Activated CD8-positive, alpha-beta memory T cell treated with anti-CD3 and anti-CD28 coated beads for 36 hours (primary cell): ENCODE results near the gene PRDX5. TPM values are rescaled to one million over a fixed set of nuclear protein-coding genes. Genes with fewer than 3 reads are reported as not detected.

ENCODE experiments used
- CTCF ChIA-PET: fragments of 350-600 bp; sonication (Branson Sonifier 250); formaldehyde crosslinking; loops from one replicate; lab custom pipeline; 2021; ENCODE audit warnings: antibody characterized with exemption; lab: Charles Lee
- POLR2A ChIA-PET: fragments of 350-600 bp; sonication (Branson Sonifier 250); formaldehyde crosslinking; loops from one replicate; lab custom pipeline; 2021; ENCODE audit warnings: antibody characterized with exemption; lab: Charles Lee
- total RNA-seq, 2 experiments: library from RNA; stranded (reverse); gene quantifications; one replicate each; pipeline ENCODE4 v1.2.3, GENCODE V29; 2021

Gene PRDX5
- total RNA-seq, 2 experiments from 2014 or later, result 133 to 138 TPM

GRCh38 chr11:64331569-64332371 is 13.8 kb downstream of the PRDX5 start:
- CTCF ChIA-PET, result interaction anchor here (0.6 to 2.3 kb wide), 18 partner anchors 9 to 88 kb away, joined by 3 to 27 read pairs (median 4); partner anchors contain the start of genes CCDC88B, PRDX5 and TRMT112
- POLR2A ChIA-PET, result interaction anchor here (0.8 to 3.1 kb wide), 8 partner anchors 8 to 61 kb away, joined by 3 to 25 read pairs (median 4); partner anchors contain the start of genes CCDC88B, ESRRA, PRDX5 and TRMT112

DNA sequence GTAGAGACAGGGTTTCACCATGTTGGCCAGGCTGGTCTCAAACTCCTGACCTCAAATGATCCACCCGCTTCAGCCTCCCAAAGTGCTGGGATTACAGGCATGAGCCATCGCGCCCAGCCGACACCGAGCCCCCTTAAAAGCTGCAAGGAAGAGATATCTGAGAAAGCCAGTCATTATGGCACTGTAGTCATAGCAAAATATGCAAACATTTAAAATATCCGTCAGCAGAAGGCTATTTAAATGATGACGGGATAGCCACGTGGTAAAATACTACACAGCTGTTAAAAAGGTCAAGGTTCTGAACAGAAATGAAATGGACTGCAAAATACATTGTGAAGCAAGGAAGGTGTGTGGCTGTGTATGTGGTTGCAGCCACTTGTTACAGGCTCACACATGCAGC is 15.6 kb downstream of the PRDX5 start:
- CTCF ChIA-PET, result interaction anchor here (1.2 to 1.5 kb wide), 3 partner anchors 16 to 33 kb away, joined by 3 to 5 read pairs (median 3); partner anchors contain the start of gene CATSPERZ
- POLR2A ChIA-PET, result no interaction called here

- POLR2A ChIA-PET, result interaction anchor here (1.1 kb wide), 1 partner anchor 17 kb away, joined by 3 read pairs; the partner anchor contains the start of genes PRDX5 and TRMT112
- CTCF ChIA-PET, result no interaction called here
These were observed 17.1 kb downstream of the PRDX5 start for GRCh38 chr11:64334764-64335735.

- ChIA-PET CTCF (interaction anchor here (1.0 kb wide), 2 partner anchors 18 to 20 kb away, joined by 3 to 5 read pairs; partner anchors contain the start of genes PRDX5 and TRMT112), POLR2A (no interaction called here)
These were observed 19.8 kb downstream of the PRDX5 start for GRCh38 chr11:64337538-64338249.

- ChIA-PET CTCF (no interaction called here), POLR2A (interaction anchor here (0.7 to 3.6 kb wide), 2 partner anchors 21 to 571 kb away, joined by 9 to 14 read pairs; partner anchors contain the start of genes PRDX5 and TRMT112)
These were observed 20.8 kb downstream of the PRDX5 start for GRCh38 chr11:64338716-64339115.

- ChIA-PET CTCF (interaction anchor here (1.8 to 3.6 kb wide), 3 partner anchors 7 to 21 kb away, joined by 4 to 22 read pairs (median 11); partner anchors contain the start of genes PRDX5, RPS6KA4 and TRMT112), POLR2A (interaction anchor here (1.4 to 3.6 kb wide), 2 partner anchors 8 to 21 kb away, joined by 3 to 14 read pairs; partner anchors contain the start of genes PRDX5 and TRMT112)
These were observed 21.4 kb downstream of the PRDX5 start for GRCh38 chr11:64339286-64339685.

DNA sequence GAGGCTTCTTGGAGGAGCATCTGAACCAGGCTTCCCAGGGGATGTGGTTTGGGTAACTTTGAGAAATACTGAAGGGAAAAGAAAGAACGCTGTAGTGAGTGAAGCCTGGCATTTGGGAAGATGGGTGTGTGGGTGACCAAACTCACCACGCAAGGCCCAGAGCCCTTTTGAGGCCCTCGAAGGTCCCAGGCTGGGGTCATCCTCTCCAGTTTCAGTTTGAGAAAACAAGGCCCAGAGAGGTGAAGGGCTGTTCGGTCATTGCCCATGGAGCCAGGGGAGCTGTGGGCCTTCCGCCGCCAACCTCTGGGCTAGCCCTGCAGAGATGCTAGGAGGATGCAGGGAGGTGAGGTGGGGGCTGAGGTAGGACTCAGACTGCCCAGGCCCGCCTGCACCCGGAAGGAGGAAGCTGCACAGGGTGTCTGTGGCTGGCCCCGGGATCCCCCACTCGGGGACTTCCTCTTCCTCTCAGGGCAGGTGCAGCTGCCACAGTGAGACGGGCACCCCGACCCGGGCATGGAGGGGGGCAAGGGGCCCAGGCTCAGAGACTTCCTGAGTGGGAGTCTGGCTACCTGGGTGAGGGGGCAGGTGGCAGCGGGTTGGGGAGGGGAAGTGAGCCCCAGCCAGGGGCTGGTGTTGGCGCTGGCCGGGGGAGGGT is 22.0 kb downstream of the PRDX5 start, which contains the start of gene CCDC88B:
Gene CCDC88B, plus strand, starts transcription at position 451 of the 655 bp plus-strand sequence. Its CDS starts 63 bp downstream, at position 514.
- ChIA-PET POLR2A (interaction anchor here (0.5 to 3.6 kb wide), 5 partner anchors 8 to 94 kb away, joined by 3 to 14 read pairs (median 3); partner anchors contain the start of genes PPP1R14B, PRDX5 and TRMT112), CTCF (interaction anchor here (1.6 to 3.6 kb wide), 5 partner anchors 8 to 36 kb away, joined by 4 to 22 read pairs (median 8); partner anchors contain the start of genes PRDX5, RPS6KA4 and TRMT112)

- CTCF ChIA-PET, result interaction anchor here (1.2 to 3.6 kb wide), 6 partner anchors 9 to 37 kb away, joined by 3 to 22 read pairs (median 6); partner anchors contain the start of genes PRDX5, RPS6KA4 and TRMT112
These were observed 22.9 kb downstream of the PRDX5 start for GRCh38 chr11:64340671-64341335.

GRCh38 chr11:64341429-64341828 is 23.5 kb downstream of the PRDX5 start:
- POLR2A ChIA-PET, result interaction anchor here (1.5 to 3.6 kb wide), 2 partner anchors 13 to 23 kb away, joined by 3 to 14 read pairs; partner anchors contain the start of genes PRDX5 and TRMT112

More at GRCh38 chr11:64340671-64341335, 22.9 kb downstream of the PRDX5 start:
- POLR2A ChIA-PET, result interaction anchor here (0.9 to 3.6 kb wide), 4 partner anchors 9 to 95 kb away, joined by 3 to 14 read pairs (median 3); partner anchors contain the start of genes PPP1R14B, PRDX5 and TRMT112

DNA sequence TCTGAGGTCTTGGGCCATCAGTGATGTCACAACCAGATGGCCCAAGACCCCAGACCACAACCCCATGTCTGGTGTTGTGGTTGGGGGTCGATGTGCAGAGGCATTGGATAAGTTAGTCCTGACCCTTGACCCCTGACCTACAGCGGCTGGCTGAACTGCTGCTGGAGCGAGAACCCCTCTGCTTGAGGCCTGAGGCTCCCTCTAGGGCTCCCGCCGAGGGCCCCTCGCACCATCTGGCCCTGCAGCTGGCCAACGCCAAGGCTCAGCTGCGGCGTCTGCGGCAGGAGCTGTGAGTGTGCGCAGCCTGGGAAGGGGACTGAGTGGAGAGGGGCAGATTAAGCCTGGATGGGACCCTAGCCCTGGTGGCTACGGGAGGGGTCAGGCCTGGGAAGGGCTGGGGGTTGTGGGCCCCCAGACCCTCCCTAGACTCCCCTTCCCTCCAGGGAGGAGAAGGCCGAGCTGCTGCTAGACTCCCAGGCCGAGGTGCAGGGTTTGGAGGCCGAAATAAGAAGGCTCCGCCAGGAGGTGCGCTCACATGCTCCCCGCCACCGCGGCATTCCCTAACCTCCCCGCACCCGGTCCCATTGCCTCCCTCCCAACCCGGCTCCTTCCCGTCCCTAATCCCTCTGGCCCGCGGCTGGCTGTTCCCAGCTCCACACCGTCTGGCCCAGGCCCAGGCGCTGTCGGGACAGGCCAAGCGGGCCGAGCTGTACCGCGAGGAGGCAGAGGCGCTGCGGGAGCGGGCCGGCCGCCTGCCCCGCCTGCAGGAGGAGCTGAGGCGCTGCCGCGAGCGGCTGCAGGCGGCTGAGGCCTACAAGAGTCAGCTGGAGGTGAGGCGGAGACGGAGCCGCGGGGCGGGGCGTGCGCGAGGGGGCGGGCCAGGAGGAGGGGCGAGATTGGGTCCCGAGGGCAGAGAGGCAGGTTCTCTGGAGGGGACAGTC is 24.2 kb downstream of the PRDX5 start:
- ChIA-PET POLR2A (interaction anchor here (0.6 to 3.6 kb wide), 3 partner anchors 10 to 25 kb away, joined by 3 to 14 read pairs (median 7); partner anchors contain the start of genes PRDX5 and TRMT112), CTCF (interaction anchor here (0.6 to 3.6 kb wide), 7 partner anchors 10 to 391 kb away, joined by 3 to 22 read pairs (median 3); partner anchors contain the start of genes PRDX5 and TRMT112)

More at GRCh38 chr11:64341429-64341828, 23.5 kb downstream of the PRDX5 start:
- CTCF ChIA-PET, result interaction anchor here (1.2 to 3.6 kb wide), 6 partner anchors 10 to 37 kb away, joined by 3 to 22 read pairs (median 6); partner anchors contain the start of genes PRDX5 and TRMT112

DNA sequence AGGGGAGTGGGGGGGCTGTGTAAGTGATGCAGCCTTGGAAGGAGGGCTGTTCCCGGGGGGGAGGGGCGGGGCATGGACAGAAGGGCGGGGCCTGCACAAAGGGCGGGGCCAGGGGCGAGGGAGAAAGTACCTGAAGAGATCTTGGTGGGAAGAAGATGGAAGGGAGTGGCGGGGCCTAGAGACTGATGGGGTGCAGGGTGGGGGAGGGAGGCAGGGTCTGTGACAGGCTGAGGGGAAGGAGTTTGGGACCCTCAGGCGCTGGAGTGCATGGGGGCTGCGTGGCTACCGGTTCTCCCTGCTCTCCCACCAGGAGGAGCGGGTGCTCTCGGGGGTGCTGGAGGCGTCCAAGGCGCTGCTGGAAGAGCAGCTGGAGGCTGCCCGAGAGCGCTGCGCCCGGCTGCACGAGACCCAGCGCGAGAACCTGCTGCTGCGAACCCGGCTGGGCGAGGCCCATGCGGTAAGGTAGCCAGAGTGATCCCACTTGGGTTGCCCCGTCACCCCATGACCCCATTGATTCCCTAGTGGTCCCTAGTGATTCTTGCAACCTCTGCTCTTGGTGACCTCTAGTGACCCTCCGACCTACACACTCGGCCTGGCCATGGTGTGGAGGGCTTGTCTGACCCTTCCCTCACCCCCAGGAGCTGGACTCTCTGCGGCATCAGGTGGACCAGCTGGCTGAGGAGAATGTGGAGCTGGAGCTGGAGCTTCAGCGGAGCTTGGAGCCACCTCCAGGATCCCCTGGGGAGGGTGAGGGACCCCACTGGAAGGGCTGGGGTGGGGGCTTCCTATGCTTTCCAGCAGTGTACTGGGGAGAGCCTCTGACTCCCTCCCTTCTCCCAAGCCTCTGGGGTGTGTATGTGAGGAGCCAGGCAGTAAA is 25.2 kb downstream of the PRDX5 start:
- CTCF ChIA-PET, result interaction anchor here (1.0 to 3.6 kb wide), 5 partner anchors 11 to 27 kb away, joined by 3 to 22 read pairs (median 3); partner anchors contain the start of genes PRDX5 and TRMT112
- POLR2A ChIA-PET, result interaction anchor here (1.0 kb wide), 1 partner anchor 26 kb away, joined by 7 read pairs; the partner anchor contains the start of genes PRDX5 and TRMT112

DNA sequence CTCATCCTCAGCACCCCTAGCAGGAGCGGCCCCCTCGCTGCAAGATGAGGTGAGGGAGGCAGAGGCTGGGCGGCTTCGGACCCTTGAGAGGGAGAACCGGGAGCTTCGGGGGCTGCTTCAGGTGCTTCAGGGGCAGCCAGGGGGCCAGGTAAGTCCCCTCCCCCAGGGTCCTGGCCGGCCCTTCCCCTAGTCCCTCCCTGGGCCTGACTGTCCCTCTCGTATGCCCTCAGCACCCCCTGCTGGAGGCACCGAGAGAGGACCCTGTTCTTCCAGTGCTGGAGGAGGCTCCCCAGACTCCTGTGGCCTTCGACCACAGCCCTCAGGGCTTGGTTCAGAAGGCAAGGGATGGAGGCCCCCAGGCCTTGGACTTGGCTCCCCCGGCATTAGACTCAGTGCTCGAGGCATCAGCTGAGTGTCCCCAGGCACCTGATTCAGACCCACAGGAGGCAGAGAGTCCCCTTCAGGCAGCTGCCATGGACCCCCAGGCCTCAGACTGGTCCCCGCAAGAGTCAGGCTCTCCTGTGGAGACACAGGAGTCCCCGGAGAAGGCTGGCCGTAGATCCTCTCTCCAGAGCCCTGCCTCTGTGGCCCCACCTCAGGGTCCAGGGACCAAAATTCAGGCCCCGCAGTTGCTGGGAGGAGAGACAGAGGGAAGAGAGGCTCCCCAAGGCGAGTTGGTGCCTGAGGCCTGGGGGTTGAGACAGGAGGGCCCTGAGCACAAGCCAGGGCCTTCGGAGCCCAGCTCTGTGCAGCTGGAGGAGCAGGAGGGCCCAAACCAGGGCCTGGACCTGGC is 26.0 kb downstream of the PRDX5 start:
- CTCF ChIA-PET, result interaction anchor here (1.1 to 1.2 kb wide), 2 partner anchors 10 to 12 kb away, joined by 3 read pairs; no protein-coding TSS in a partner anchor
- POLR2A ChIA-PET, result no interaction called here

GRCh38 chr11:64344787-64345186 is 26.9 kb downstream of the PRDX5 start:
- ChIA-PET CTCF (interaction anchor here (2.4 kb wide), 1 partner anchor 13 kb away, joined by 9 read pairs; no protein-coding TSS in a partner anchor), POLR2A (no interaction called here)
